Neural progenitor cell (in vitro differentiated cells): ENCODE data around the gene ARSB.

Source experiments
- CTCF ChIP-seq: fragments of 200-600 bp; sonication (generic); IDR thresholded peaks from 2 replicates; pipeline ENCODE4 v1.5.1; 2017; ENCODE audit warnings: antibody characterized with exemption, mild to moderate bottlenecking
- EZH2 ChIP-seq: fragments of 200-600 bp; sonication (generic); IDR thresholded peaks from 2 replicates; pipeline ENCODE4 v1.6.1; 2017; ENCODE audit warnings: antibody characterized with exemption, mild to moderate bottlenecking, moderate library complexity

- no peak for TF ChIP-seq CTCF
- TF ChIP-seq EZH2: no peak
Measured at GRCh38 chr5:79007872-79008271, 22.8 kb upstream of the ARSB start.
